Ramos (cell line): ENCODE data around the gene CRHBP.
"Not testable (repeated sequence)": the region's sequence is repeated elsewhere in the genome, so short reads cannot be mapped to it uniquely, and the experiment has no call there.

Experiments used
- in situ Hi-C: fragments of 300-500 bp; cut with MboI; formaldehyde crosslinking; loops from one replicate; pipeline ENCODE4 v1.14.3; 2022; ENCODE audit warnings: low sequenced_read_pairs; ENCODE audit not compliant: unreplicated experiment

CRHBP gene

GRCh38 chr5:76952795-76953536 lies at the start of gene CRHBP:
Gene CRHBP (plus strand): TSS chr5:76953045. CDS start chr5:76953135, 90 bp downstream.
- in situ Hi-C loops = no loop called here

- in situ Hi-C loops = no loop called here
These were observed 44.7 kb upstream of the CRHBP start for GRCh38 chr5:76908166-76908565.

GRCh38 chr5:76910344-76910933 lies 42.4 kb upstream of the CRHBP start:
- in situ Hi-C loops = not testable (repeated sequence)

GRCh38 chr5:76914671-76915070 lies 38.2 kb upstream of the CRHBP start:
- in situ Hi-C loops = not testable (repeated sequence)

GRCh38 chr5:76918539-76918938 lies 34.3 kb upstream of the CRHBP start:
- in situ Hi-C loops = no loop called here

GRCh38 chr5:76920491-76920890 lies 32.4 kb upstream of the CRHBP start:
- in situ Hi-C loops = no loop called here

- in situ Hi-C loops = no loop called here
These were observed 26.3 kb upstream of the CRHBP start for GRCh38 chr5:76926329-76927105.

- in situ Hi-C loops = no loop called here
These were observed 24.9 kb upstream of the CRHBP start for GRCh38 chr5:76927961-76928360.

- in situ Hi-C loops = no loop called here
These were observed 22.8 kb upstream of the CRHBP start for GRCh38 chr5:76930083-76930482.

- in situ Hi-C loops = no loop called here
These were observed 14.7 kb upstream of the CRHBP start for GRCh38 chr5:76938177-76938576.

GRCh38 chr5:76941000-76941399 lies 11.8 kb upstream of the CRHBP start:
- in situ Hi-C loops = no loop called here

- in situ Hi-C loops = no loop called here
These were observed 11.4 kb upstream of the CRHBP start for GRCh38 chr5:76941442-76941841.

- in situ Hi-C loops = no loop called here
These were observed 10.3 kb upstream of the CRHBP start for GRCh38 chr5:76942581-76942980.

- in situ Hi-C loops = no loop called here
These were observed 9.8 kb upstream of the CRHBP start for GRCh38 chr5:76943006-76943405.

GRCh38 chr5:76944638-76945037 lies 8.2 kb upstream of the CRHBP start:
- in situ Hi-C loops = no loop called here

- in situ Hi-C loops = not testable (repeated sequence)
These were observed 7.6 kb upstream of the CRHBP start for GRCh38 chr5:76945238-76945637.

GRCh38 chr5:76946090-76946489 lies 6.8 kb upstream of the CRHBP start:
- in situ Hi-C loops = no loop called here

- in situ Hi-C loops = no loop called here
These were observed 5.8 kb upstream of the CRHBP start for GRCh38 chr5:76947082-76947503.

GRCh38 chr5:76953551-76954382 lies 922 bp downstream of the CRHBP start:
- in situ Hi-C loops = no loop called here

- in situ Hi-C loops = no loop called here
These were observed 1.5 kb downstream of the CRHBP start for GRCh38 chr5:76954383-76954763.
